Putamen (tissue), 1 donor: ENCODE measurements around the gene EIF4G3.
"Not testable (repeated sequence)": the region's sequence is repeated elsewhere in the genome, so short reads cannot be mapped to it uniquely, and the experiment has no call there.

ENCODE experiments used
- DNase-seq: peaks from one replicate; pipeline ENCODE4 v3.0.0-alpha.2; 2016; ENCODE audit warnings: low spot score

Gene EIF4G3, protein sequence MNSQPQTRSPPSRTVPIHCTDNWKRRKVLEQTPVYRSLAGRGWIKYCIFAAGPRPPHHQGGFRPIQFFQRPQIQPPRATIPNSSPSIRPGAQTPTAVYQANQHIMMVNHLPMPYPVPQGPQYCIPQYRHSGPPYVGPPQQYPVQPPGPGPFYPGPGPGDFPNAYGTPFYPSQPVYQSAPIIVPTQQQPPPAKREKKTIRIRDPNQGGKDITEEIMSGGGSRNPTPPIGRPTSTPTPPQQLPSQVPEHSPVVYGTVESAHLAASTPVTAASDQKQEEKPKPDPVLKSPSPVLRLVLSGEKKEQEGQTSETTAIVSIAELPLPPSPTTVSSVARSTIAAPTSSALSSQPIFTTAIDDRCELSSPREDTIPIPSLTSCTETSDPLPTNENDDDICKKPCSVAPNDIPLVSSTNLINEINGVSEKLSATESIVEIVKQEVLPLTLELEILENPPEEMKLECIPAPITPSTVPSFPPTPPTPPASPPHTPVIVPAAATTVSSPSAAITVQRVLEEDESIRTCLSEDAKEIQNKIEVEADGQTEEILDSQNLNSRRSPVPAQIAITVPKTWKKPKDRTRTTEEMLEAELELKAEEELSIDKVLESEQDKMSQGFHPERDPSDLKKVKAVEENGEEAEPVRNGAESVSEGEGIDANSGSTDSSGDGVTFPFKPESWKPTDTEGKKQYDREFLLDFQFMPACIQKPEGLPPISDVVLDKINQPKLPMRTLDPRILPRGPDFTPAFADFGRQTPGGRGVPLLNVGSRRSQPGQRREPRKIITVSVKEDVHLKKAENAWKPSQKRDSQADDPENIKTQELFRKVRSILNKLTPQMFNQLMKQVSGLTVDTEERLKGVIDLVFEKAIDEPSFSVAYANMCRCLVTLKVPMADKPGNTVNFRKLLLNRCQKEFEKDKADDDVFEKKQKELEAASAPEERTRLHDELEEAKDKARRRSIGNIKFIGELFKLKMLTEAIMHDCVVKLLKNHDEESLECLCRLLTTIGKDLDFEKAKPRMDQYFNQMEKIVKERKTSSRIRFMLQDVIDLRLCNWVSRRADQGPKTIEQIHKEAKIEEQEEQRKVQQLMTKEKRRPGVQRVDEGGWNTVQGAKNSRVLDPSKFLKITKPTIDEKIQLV (N-terminal part only)

GRCh38 chr1:21176586-21177555, at the start of gene EIF4G3:
EIF4G3 (minus strand) TSS chr1:21176897; CDS start chr1:21002742, 174,155 bp downstream.
- DNase-seq: peak; percentile 98

DNA sequence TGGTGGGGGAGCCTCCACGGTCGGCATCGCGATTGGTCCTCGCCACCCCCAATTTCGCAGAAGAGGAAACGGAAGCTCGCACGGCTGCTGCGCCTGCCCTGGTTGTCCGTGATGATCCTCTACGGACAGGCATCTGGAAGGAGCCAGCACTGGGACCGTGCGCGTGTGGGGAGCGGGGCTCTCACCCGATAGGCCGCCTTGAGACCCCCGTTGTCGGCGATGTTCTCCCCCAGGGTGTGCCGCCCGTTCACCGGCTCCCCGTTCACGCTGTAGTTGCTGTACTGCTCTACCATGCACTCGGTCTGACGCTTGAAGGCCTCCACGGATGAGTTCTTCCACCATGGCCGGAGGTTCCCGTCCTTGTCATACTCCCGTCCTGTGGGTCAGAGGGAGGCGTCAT, 48.4 kb upstream of the EIF4G3 start:
- DNase-seq: no peak

GRCh38 chr1:21220815-21221214, 44.1 kb upstream of the EIF4G3 start:
- DNase-seq: peak; percentile 57

- no peak for DNase-seq
Observed at GRCh38 chr1:21219674-21220073, 43.0 kb upstream of the EIF4G3 start.

GRCh38 chr1:21217812-21218596, 41.3 kb upstream of the EIF4G3 start:
- DNase-seq: no peak

DNA sequence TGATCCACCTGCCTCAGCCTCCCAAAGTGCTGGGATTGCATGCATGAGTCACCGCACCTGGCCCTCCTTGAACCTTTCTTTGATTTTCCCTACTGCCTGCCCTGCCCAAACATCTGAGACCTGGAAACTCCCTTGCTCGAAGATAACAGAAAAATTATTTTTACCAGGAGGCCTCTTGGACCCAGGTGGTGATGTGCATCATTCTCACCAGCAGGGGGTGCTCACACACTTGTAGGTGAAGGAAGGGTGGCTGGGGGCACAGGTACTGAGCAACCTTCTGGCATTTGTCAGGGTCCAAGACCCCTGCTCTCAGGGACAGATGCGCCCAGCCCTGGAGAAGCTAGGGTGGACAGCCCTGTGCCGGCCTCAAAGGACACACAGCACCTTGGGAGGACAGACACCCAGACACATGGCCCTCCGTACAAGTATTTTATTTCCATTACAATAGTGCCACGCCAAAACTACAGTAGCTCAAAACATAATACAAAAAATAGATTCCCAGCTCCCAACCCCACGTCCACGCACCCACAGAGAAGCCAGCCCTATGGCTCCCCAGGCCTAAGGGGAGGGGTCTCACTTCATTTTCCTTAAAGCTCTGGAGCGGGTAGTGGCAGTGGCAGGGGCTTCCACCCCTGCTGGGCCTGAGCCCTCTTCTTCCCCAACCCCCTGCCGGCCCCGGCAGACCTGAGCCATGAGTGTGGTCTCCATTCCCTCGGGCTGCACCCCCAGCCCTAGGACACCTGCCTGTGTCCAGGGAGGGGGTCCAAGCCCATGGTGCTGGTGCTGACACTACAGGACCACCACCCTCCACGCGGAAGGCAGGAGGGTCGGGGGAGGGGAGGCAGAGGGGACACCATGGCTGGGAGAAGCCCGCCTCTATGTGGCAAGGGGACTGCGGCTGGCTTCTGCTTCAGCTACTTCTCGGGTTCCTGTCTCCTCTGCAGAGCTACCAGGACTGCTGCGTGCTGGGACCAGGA, 40.4 kb upstream of the EIF4G3 start:
- no peak for DNase-seq

GRCh38 chr1:21212126-21212525, 35.4 kb upstream of the EIF4G3 start:
- DNase-seq: no peak

DNA sequence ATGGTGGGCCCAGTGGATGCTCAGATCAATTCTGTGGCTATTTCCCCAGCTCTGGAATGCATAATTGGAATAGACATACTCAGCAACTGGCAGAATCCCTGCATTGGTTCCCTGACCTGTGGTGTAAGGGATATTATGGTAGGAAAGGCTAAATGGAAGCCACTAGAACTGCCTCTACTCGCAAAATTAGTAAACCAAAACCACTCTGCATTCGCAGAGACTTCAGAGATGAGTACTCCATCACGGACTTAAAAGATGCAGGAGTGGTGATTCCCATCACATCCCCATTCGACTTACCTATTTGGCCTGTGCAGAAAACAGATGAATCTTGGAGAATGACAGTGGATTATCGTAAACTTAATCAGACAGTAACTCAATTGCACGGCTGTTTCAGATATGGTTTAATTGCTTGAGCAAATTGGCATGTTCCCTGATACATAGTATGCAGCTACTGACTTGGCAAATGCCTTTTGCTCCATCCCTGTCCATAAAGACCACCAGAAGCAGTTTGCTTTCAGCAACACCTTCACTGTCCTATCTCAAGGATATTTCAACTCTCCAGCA, 31.5 kb upstream of the EIF4G3 start:
- not testable (repeated sequence) for DNase-seq

- DNase-seq: no peak
Observed at GRCh38 chr1:21206117-21206516, 29.4 kb upstream of the EIF4G3 start.

DNA sequence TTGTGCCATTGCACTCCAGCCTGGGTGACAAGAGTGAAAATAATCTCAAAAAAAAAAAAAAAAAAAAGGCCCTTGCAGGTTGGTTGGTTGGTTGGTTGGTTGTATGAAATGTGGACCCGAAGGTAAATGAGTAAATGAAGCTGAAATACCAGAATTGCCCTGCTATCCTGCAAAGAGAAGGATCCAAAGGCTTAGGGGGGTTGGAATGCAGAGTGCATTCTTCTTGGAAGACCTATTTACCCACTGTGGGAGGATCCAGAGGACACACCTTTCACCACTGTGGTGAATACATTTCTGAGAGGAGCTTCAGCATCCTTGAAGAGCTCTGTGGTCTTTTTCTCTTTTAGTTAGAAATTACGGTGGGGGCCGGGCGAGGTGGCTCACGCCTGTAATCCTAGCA, 28.7 kb upstream of the EIF4G3 start:
- DNase-seq: no peak

- DNase-seq: no peak
Observed at GRCh38 chr1:21201650-21202049, 25.0 kb upstream of the EIF4G3 start.

GRCh38 chr1:21201238-21201637, 24.5 kb upstream of the EIF4G3 start:
- not testable (repeated sequence) for DNase-seq

- no peak for DNase-seq
Observed at GRCh38 chr1:21200767-21201166, 24.1 kb upstream of the EIF4G3 start.

- DNase-seq: no peak
Observed at GRCh38 chr1:21198929-21199328, 22.2 kb upstream of the EIF4G3 start.

GRCh38 chr1:21192871-21193270, 16.2 kb upstream of the EIF4G3 start:
- no peak for DNase-seq

DNA sequence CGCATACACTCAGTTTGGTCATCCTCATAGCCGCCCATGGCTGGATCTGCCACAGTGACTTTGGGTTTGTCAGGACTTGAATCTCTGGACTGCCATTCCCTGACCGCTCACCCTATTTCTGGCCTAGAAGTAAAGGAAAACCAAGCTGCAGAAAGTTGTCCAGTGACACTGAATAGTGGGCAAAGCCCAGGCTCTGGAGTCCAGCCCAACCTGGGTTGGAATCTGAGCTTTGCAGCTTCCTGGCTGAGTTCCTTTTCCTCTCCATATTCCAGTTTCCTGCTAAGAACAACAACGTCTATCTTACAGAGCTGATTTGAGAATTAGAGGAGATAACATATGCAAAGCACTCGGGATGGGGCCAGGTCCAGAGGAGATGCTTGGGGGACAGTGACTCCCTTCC, 15.6 kb upstream of the EIF4G3 start:
- DNase-seq: no peak

DNA sequence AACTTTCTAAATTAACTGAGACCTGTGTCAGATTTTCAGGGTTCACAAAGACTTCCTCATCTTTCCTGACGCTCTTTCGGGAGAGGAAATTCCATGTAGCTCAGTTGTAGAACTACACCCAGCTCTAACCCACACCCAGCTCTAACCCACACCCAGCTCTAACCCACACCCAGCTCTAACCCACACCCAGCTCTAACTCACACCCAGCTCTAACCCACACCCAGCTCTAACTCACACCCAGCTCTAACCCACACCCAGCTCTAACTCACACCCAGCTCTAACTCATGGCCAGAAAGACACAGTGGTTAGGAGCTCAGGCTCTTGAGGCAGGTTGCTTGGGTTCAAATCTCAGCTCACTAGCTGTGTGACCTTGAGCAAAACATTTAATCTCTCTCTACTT, 14.1 kb upstream of the EIF4G3 start:
- DNase-seq: not testable (repeated sequence)

DNA sequence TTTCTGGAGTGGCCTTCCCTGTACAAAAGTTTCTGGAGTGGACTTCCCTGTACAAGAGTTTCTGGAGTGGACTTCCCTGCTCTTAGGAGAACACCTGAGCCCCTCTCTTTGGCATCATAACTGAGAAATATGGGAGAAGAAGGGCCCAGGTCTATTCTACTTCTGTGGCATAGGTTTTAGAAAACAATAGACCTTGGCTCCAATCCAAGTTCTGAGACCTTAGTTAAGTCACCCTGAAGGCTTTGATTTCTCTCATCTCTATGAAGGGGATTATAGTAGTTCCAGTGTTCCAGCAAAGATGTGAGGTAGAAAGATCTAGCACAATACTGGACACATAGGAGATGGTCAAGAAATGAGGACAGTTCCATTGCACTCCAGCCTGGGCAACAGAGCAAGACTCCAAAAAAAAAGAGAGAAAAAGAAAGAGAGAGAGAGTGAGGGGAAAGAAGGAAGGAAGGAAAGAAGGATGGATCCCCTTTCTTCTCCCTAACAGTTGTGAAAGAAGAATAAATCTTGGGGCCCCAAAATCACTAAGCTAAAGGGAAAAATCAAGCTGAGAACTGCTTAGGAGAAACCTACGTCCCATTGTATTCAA, 13.3 kb upstream of the EIF4G3 start:
- DNase-seq: no peak

GRCh38 chr1:21189421-21189820, 12.7 kb upstream of the EIF4G3 start:
- DNase-seq: no peak
